IMR-90 (cell line): ENCODE results near the gene LGSN. TPM values are rescaled to one million over a fixed set of nuclear protein-coding genes. Genes with fewer than 3 reads are reported as not detected.
A peak's percentile ranks its signal among the peaks of the same experiment; 100 is the strongest.

Experiments
- ATAC-seq: fragments of 200-7000 bp; cut with Tn5 transposase; 2 replicates; pipeline ENCODE4 v1.9.1; 2020; ENCODE audit warnings: low read depth, mild to moderate bottlenecking, moderate library complexity
- BruUV-seq: library from RNA; stranded (reverse); fragments of 400-500 nt; replicated peaks from 2 replicates; lab custom pipeline; 2021; lab: Mats Ljungman, UMichigan
- CTCF ChIA-PET: fragments of 300-600 bp; formaldehyde crosslinking; extraction: SDS; loops from one replicate; lab custom pipeline; 2021; ENCODE audit warnings: antibody characterized with exemption; lab: Yijun Ruan, JAX
- POLR2A ChIA-PET: fragments of 300-600 bp; sonication (Branson Sonifier 250); formaldehyde crosslinking; loops from one replicate; lab custom pipeline; 2022; ENCODE audit warnings: antibody characterized with exemption; ENCODE audit not compliant: unreplicated experiment; lab: Charles Lee
- DNase-seq: peaks from one replicate; pipeline ENCODE4 v3.0.0; 2013
- H2AFZ ChIP-seq: replicated peaks from 2 replicates; pipeline ENCODE3; 2013; ENCODE audit warnings: low read length, mild to moderate bottlenecking; ENCODE audit not compliant: poor library complexity
- H2AK5ac ChIP-seq: 2 replicates; pipeline ENCODE4 v1.6.1; 2013; ENCODE audit warnings: low read depth, low read length, inconsistent platforms
- H2AK9ac ChIP-seq: replicated peaks from 2 replicates; pipeline ENCODE3; 2013; ENCODE audit warnings: mild to moderate bottlenecking, low read depth, low read length, moderate library complexity; ENCODE audit not compliant: poor library complexity
- H2BK120ac ChIP-seq: 2 replicates; pipeline ENCODE4 v1.6.1; 2013; ENCODE audit warnings: low read depth, low read length, inconsistent platforms
- H2BK15ac ChIP-seq: 3 replicates; pipeline ENCODE4 v1.6.1; 2013; ENCODE audit warnings: low read depth, low read length, inconsistent platforms
- H2BK20ac ChIP-seq: 2 replicates; pipeline ENCODE4 v1.6.1; 2013; ENCODE audit warnings: low read depth, mild to moderate bottlenecking, inconsistent platforms, low read length, moderate library complexity
- H2BK5ac ChIP-seq: 2 replicates; pipeline ENCODE4 v1.6.1; 2013; ENCODE audit warnings: mild to moderate bottlenecking, low read depth, low read length, inconsistent platforms; ENCODE audit not compliant: poor library complexity, severe bottlenecking
- H3K14ac ChIP-seq: replicated peaks from 2 replicates; pipeline ENCODE4 v1.6.1; 2013; ENCODE audit warnings: low read depth, low read length, inconsistent platforms
- H3K18ac ChIP-seq: 2 replicates; pipeline ENCODE4 v1.6.1; 2013; ENCODE audit warnings: low read depth, low read length, control low read depth
- H3K23ac ChIP-seq: 2 replicates; pipeline ENCODE4 v1.6.1; 2013; ENCODE audit warnings: low read depth, low read length, inconsistent platforms
- H3K27ac ChIP-seq: 2 replicates; pipeline ENCODE4 v1.5.1; 2013; ENCODE audit warnings: mild to moderate bottlenecking, control low read depth, low read length; ENCODE audit not compliant: insufficient read depth
- H3K27me3 ChIP-seq: 2 replicates; pipeline ENCODE4 v1.6.1; 2013; ENCODE audit warnings: low read length; ENCODE audit not compliant: control insufficient read depth, insufficient read depth
- H3K36me3 ChIP-seq: 2 replicates; pipeline ENCODE4 v1.6.1; 2013; ENCODE audit warnings: low read length, mixed read lengths; ENCODE audit not compliant: control insufficient read depth, insufficient read depth
- H3K4ac ChIP-seq: 2 replicates; pipeline ENCODE4 v1.6.1; 2013; ENCODE audit warnings: low read depth, low read length, inconsistent platforms
- H3K4me1 ChIP-seq: 2 replicates; pipeline ENCODE4 v1.6.1; 2013; ENCODE audit warnings: low read length, mixed read lengths; ENCODE audit not compliant: control insufficient read depth, insufficient read depth
- H3K4me2 ChIP-seq: 2 replicates; pipeline ENCODE4 v1.6.1; 2013; ENCODE audit warnings: low read depth, mild to moderate bottlenecking, control low read depth, low read length, moderate library complexity
- H3K4me3 ChIP-seq: 2 replicates; pipeline ENCODE4 v1.5.1; 2013; ENCODE audit warnings: low read depth, mild to moderate bottlenecking, control low read depth, low read length, moderate library complexity; ENCODE audit not compliant: insufficient read depth
- H3K56ac ChIP-seq: 2 replicates; pipeline ENCODE4 v1.6.1; 2013; ENCODE audit warnings: low read length, inconsistent platforms; ENCODE audit not compliant: insufficient read depth; ENCODE audit errors: extremely low read depth
- H3K79me1 ChIP-seq, 2 experiments: 2 replicates each; pipeline ENCODE4 v1.6.1; 2013; ENCODE audit warnings: low read length in 2 of 2, inconsistent platforms in 1 of 2, low read depth in 1 of 2
- H3K9ac ChIP-seq: 2 replicates; pipeline ENCODE4 v1.6.1; 2013; ENCODE audit warnings: low read depth, low read length, control low read depth
- H3K9me1 ChIP-seq: 2 replicates; pipeline ENCODE4 v1.6.1; 2013; ENCODE audit warnings: low read length, inconsistent platforms; ENCODE audit not compliant: insufficient read depth
- H3K9me3 ChIP-seq: 2 replicates; pipeline ENCODE4 v1.6.1; 2013; ENCODE audit warnings: low read length; ENCODE audit not compliant: control insufficient read depth, insufficient read depth
- H4K20me1 ChIP-seq: 2 replicates; pipeline ENCODE4 v1.6.1; 2013; ENCODE audit warnings: low read length, inconsistent platforms; ENCODE audit not compliant: insufficient read depth
- H4K5ac ChIP-seq: 2 replicates; pipeline ENCODE4 v1.6.1; 2013; ENCODE audit warnings: mild to moderate bottlenecking, low read depth, low read length, control low read depth
- H4K8ac ChIP-seq, 2 experiments: 2 replicates each; pipeline ENCODE4 v1.6.1; 2013; ENCODE audit warnings: low read depth in 2 of 2, low read length in 2 of 2, control low read depth in 1 of 2, inconsistent platforms in 1 of 2
- H4K91ac ChIP-seq: 2 replicates; pipeline ENCODE4 v1.6.1; 2013; ENCODE audit warnings: low read depth, low read length, inconsistent platforms; ENCODE audit not compliant: insufficient read depth
- BHLHE40 ChIP-seq: fragments of 150-350 bp; IDR thresholded peaks from 2 replicates; pipeline ENCODE4 v1.6.1; 2016; ENCODE audit warnings: mild to moderate bottlenecking, low read depth, low read length
- CEBPB ChIP-seq: IDR thresholded peaks from 2 replicates; pipeline ENCODE4 v1.6.1; 2012; ENCODE audit warnings: low read depth, low read length, improper control_type of control experiment
- CHD1 ChIP-seq: IDR thresholded peaks from 2 replicates; pipeline ENCODE4 v1.6.1; 2012; ENCODE audit warnings: low read depth, low read length, improper control_type of control experiment
- ELK1 ChIP-seq: fragments of 150-350 bp; IDR thresholded peaks from 2 replicates; pipeline ENCODE4 v1.6.1; 2016; ENCODE audit warnings: low read depth, mild to moderate bottlenecking, low read length, moderate library complexity, borderline replicate concordance
- FOS ChIP-seq: fragments of 150-350 bp; IDR thresholded peaks from 2 replicates; pipeline ENCODE4 v1.6.1; 2016; ENCODE audit warnings: low read depth, low read length
- MAFK ChIP-seq: IDR thresholded peaks from 2 replicates; pipeline ENCODE4 v1.6.1; 2012; ENCODE audit warnings: low read depth, low read length, improper control_type of control experiment
- MAZ ChIP-seq: IDR thresholded peaks from 2 replicates; pipeline ENCODE4 v1.6.1; 2012; ENCODE audit warnings: low read depth, mild to moderate bottlenecking, low read length, improper control_type of control experiment, moderate library complexity, borderline replicate concordance
- MXI1 ChIP-seq: IDR thresholded peaks from 2 replicates; pipeline ENCODE4 v1.6.1; 2012; ENCODE audit warnings: low read depth, mild to moderate bottlenecking, low read length, moderate library complexity, borderline replicate concordance
- NFE2L2 ChIP-seq: fragments of 150-350 bp; IDR thresholded peaks from 2 replicates; pipeline ENCODE4 v1.6.1; 2016; ENCODE audit warnings: low read depth, mild to moderate bottlenecking, low read length
- POLR2A ChIP-seq: IDR thresholded peaks from 2 replicates; pipeline ENCODE4 v1.6.1; 2012; ENCODE audit warnings: mild to moderate bottlenecking, low read depth, low read length
- RAD21 ChIP-seq: IDR thresholded peaks from 2 replicates; pipeline ENCODE4 v1.6.1; 2012; ENCODE audit warnings: low read length, improper control_type of control experiment
- RCOR1 ChIP-seq: IDR thresholded peaks from 2 replicates; pipeline ENCODE4 v1.6.1; 2012; ENCODE audit warnings: mild to moderate bottlenecking, low read length, improper control_type of control experiment; ENCODE audit not compliant: insufficient replicate concordance
- RFX5 ChIP-seq: IDR thresholded peaks from 2 replicates; pipeline ENCODE4 v1.8.0; 2012; ENCODE audit warnings: low read depth, mild to moderate bottlenecking, low read length, moderate library complexity
- USF2 ChIP-seq: fragments of 150-350 bp; IDR thresholded peaks from 2 replicates; pipeline ENCODE4 v1.6.1; 2017; ENCODE audit warnings: mild to moderate bottlenecking, antibody characterized with exemption, low read length, low read depth
- WGBS, 2 experiments: methylation state at CpG; one replicate each; pipeline versions ENCODE4 v1.1.5 to v1.1.7; 2013; ENCODE audit warnings: missing lambda C conversion rate in 2 of 2; ENCODE audit not compliant: insufficient read length in 1 of 2; ENCODE audit errors: extremely low coverage in 2 of 2; 5-methylcytosine and 5-hydroxymethylcytosine counted together
- dilution Hi-C: fragments of 300-500 bp; cut with HindIII; formaldehyde crosslinking; loops from one replicate; pipeline ENCODE4 v1.14.3; 2018; ENCODE audit warnings: low sequenced_read_pairs; ENCODE audit not compliant: unreplicated experiment
- in situ Hi-C: fragments of 300-500 bp; cut with MboI; formaldehyde crosslinking; loops from 3 replicates; pipeline ENCODE4 v1.14.3; 2019; ENCODE audit warnings: low sequenced_read_pairs, inconsistent platforms, mixed read lengths
- intact Hi-C: fragments of 100-400 bp; cut with micrococcal nuclease; formaldehyde crosslinking; loops from 2 replicates; pipeline ENCODE4 v1.10.0; 2022
- polyA plus RNA-seq, 3 experiments: library from polyadenylated mRNA; depleted of rRNA; stranded (reverse); fragments of >200 nt; gene quantifications; 2 replicates each; pipeline ENCODE4 v1.2.3, GENCODE V29; 2012; ENCODE audit warnings: low replicate concordance in 1 of 3
- total RNA-seq: library from RNA; depleted of rRNA; stranded (reverse); fragments of >200 nt; gene quantifications from 2 replicates; pipeline ENCODE4 v1.2.3, GENCODE V29; 2012

Gene LGSN
- total and polyA plus RNA-seq, 2 of the 4 experiments (the other 2 are of a cell fraction), result not detected

GRCh38 chr6:63348836-63349235 lies 29.1 kb upstream of the LGSN start:
- DNase-seq (no peak), ATAC-seq (no peak)
- Histone ChIP-seq H4K5ac (no peak overlapping the region), H3K56ac (no peak overlapping the region), H2AFZ (no peak overlapping the region), H3K4me3 (no peak overlapping the region), H3K23ac (no peak overlapping the region), H3K14ac (no peak overlapping the region), H3K4ac (peak overlapping the region; percentile 51), H3K9me1 (no peaks in the 10 kb centered on the region), H3K36me3 (no peaks in the 10 kb centered on the region), H4K91ac (0 out of 2 replicates have a peak overlapping the region, but pooled peaks have one; percentile 3), H4K20me1 (no peaks in the 10 kb centered on the region), H3K18ac (peak overlapping the region; percentile 79; the same call in 1 of the 2 replicates), H3K4me1 (peaks cover 4% of the 10 kb centered on the region), H3K27me3 (no peaks in the 10 kb centered on the region), H2BK15ac (0 out of 3 replicates have a peak overlapping the region, but pooled peaks have one; percentile 66), H3K4me2 (no peak overlapping the region), H2AK5ac (0 out of 2 replicates have a peak overlapping the region, but pooled peaks have one; percentile 19), H3K9me3 (no peaks in the 10 kb centered on the region), H2BK120ac (peak overlapping the region; percentile 84; the same call in 1 of the 2 replicates), H3K9ac (no peak overlapping the region), H4K8ac (0 out of 4 replicates have a peak overlapping the region, but pooled peaks of 1 of the 2 experiments have one; percentile 48), H2BK5ac (no peak overlapping the region), H2AK9ac (no peak overlapping the region), H3K79me1 (no peaks in the 10 kb centered on the region), H3K27ac (no peak overlapping the region), H2BK20ac (0 out of 2 replicates have a peak overlapping the region, but pooled peaks have one; percentile 6)
- 67% methylated on average over 1 of the region's 3 CpGs; no CpG with 5 or more reads in 1 of the 2 experiments for WGBS, 2 experiments
- TF ChIP-seq FOS (no peak), CHD1 (no peak), RFX5 (no peak), MAZ (no peak), POLR2A (no peak), MXI1 (no peak), CEBPB (no peak), RCOR1 (no peak), ELK1 (no peak), USF2 (no peak), RAD21 (no peak), BHLHE40 (no peak), MAFK (no peak), NFE2L2 (no peak)
- dilution Hi-C loops (no loop called here), intact Hi-C loops (no loop called here), in situ Hi-C loops (no loop called here)
- no TSS peak for BruUV-seq
- POLR2A ChIA-PET, result interaction anchor here (0.6 kb wide), 1 partner anchor 26 kb away, joined by 4 read pairs; no protein-coding TSS in a partner anchor
- CTCF ChIA-PET, result interaction anchor here (0.6 kb wide), 1 partner anchor 1871 kb away, joined by 3 read pairs; no protein-coding TSS in a partner anchor
